VCaP (cell line): ENCODE measurements around the gene PTPRN2.

Experiments
- H3K27ac ChIP-seq: fragments of 450-650 bp; 2 replicates; pipeline ENCODE4 v1.5.1; 2017
- TF ChIP-seq, protein P1 (sequence below): fragments of 450-650 bp; conservative IDR thresholded peaks from 2 replicates; pipeline ENCODE4 v1.5.1; 2017; ENCODE audit warnings: mild to moderate bottlenecking, moderate library complexity

PTPRN2 gene

DNA sequence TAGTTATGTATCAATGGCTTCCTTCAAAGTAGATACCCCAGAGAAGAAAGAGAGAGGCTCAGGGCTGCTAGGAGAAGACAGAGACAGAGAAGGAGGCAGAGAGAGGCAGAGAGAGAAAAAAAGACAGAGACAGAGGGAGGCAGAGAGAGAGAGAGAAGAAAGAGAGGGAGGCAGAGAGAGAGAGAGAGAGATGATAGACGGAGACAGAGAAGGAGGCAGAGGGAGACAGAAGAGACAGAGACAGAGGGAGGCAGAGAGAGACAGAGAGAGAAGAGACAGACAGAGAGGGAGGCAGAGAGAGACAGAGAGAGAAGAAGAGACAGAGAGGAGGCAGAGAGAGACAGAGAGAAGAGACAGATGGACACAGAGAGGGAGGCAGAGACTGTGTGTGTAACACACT is 1062.9 kb downstream of the PTPRN2 start:
- TF ChIP-seq, protein P1, sequence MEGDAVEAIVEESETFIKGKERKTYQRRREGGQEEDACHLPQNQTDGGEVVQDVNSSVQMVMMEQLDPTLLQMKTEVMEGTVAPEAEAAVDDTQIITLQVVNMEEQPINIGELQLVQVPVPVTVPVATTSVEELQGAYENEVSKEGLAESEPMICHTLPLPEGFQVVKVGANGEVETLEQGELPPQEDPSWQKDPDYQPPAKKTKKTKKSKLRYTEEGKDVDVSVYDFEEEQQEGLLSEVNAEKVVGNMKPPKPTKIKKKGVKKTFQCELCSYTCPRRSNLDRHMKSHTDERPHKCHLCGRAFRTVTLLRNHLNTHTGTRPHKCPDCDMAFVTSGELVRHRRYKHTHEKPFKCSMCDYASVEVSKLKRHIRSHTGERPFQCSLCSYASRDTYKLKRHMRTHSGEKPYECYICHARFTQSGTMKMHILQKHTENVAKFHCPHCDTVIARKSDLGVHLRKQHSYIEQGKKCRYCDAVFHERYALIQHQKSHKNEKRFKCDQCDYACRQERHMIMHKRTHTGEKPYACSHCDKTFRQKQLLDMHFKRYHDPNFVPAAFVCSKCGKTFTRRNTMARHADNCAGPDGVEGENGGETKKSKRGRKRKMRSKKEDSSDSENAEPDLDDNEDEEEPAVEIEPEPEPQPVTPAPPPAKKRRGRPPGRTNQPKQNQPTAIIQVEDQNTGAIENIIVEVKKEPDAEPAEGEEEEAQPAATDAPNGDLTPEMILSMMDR: no peak

DNA sequence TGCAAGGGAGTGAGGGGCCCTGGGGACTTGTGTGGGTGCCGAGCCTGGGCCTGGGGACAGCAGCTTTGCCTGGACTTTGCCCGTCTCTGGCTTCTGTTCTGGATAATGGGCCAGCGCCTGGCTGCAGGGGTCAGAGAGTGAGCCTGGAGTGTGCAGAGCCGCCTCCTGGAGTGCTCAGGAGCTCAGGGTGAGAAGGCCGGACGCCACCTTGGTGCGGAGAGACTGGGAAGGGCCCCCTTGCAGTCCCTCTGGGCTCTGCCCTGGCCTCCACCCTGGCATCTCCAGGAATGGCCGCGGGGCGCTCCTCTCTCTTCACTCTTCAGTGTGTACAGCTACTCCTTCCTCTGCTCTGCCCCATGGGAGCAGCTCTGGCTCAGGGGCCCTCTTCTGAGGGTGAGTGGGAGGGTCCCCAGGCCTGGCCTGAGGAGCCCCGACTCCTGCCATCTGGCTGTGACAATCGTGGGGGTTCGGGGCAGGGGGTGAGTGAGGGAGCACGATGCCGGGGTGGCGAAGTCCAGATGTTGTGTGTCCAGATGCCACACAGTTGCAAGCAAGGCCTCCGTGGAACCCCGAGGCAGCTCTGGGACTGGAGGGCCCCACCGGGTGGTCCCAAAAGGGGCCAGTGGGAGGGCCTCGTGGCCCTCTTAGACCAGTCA is 1063.7 kb downstream of the PTPRN2 start:
- TF ChIP-seq, protein P1: no peak
- no peak overlapping the region for H3K27ac ChIP-seq

More for the DNA sequence above, 1062.9 kb downstream of the PTPRN2 start:
- no peak overlapping the region for H3K27ac ChIP-seq

DNA sequence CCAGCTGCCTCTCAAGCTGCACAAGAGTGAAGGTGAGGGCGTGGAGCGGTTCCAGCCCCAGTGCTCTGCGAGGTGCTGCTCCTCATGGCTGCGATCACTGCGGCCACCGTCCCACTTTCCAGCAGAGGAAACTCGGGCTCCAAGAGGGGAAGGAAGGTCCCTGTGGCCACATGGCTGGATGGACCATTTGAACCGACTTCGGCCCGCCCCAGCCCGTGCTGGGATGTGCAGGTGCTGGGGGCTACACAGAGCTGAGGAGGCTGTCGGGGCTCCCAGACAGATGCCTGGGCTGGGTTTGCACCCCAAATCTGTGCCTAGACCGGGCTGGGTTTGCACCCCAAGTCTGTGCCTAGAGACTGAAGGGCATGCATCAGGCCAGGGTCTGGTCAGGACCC is 1064.3 kb downstream of the PTPRN2 start:
- TF ChIP-seq, protein P1: no peak
- H3K27ac ChIP-seq: no peak overlapping the region

DNA sequence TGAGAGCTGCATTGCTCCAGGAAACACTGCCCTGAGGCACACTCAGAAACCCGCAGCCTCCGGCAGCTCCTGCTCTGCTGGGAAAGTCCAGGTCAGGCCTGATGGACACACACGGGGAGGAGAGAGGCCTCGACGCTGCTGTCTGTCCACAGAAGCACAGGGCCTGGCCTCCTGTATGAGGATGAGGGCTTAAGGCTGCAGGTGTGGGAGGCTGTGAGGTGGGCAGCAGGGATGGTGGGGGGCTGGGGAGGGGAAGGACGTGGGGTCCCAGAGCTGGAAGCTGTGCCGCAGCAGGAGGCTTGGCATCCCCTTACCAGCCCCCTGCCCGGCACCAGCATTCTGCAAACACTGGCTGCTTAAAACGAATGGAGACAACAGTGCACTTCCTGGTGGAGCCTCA is 1064.7 kb downstream of the PTPRN2 start:
- no peak overlapping the region for H3K27ac ChIP-seq
- TF ChIP-seq, protein P1: no peak

DNA sequence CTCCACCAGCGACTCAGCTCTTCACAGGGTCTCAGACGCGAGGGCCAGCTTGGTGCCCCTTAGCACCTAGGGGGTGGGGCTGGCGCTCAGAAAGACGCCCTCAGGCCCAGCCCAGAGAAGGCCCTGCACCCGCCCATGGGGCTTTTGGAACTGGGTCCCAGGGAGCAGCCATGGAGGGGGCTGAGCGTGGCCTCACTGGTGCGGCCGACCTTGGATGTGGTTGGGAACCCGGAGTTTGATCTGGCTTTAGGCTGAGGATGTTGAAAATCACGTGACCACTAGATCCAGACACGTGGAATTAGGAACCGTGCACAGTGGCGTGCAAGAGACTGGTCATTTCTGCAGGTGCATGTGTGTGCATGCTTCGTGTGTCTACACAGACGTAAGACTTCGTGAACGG is 1065.4 kb downstream of the PTPRN2 start:
- TF ChIP-seq, protein P1: no peak
- no peak overlapping the region for H3K27ac ChIP-seq

DNA sequence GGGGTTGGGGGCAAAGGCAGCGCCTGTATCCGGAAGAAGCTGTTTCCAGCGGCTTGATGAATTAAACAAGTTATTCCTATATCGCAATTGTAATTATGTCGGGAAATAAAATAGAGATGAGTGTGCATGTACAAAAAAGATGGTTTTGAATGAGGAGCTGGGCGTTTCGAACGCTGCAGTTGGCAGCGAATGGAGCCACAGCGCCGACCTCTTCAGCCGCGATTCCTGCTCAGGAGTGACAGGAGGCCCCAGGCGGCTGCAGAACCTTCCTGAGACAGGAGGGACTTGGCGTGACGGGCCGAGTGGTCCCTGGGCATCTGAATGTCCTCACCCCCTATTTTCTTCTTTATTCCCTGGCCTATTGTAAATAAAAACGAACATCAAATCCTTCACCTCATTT is 1065.9 kb downstream of the PTPRN2 start:
- no peak overlapping the region for H3K27ac ChIP-seq
- TF ChIP-seq, protein P1: no peak

DNA sequence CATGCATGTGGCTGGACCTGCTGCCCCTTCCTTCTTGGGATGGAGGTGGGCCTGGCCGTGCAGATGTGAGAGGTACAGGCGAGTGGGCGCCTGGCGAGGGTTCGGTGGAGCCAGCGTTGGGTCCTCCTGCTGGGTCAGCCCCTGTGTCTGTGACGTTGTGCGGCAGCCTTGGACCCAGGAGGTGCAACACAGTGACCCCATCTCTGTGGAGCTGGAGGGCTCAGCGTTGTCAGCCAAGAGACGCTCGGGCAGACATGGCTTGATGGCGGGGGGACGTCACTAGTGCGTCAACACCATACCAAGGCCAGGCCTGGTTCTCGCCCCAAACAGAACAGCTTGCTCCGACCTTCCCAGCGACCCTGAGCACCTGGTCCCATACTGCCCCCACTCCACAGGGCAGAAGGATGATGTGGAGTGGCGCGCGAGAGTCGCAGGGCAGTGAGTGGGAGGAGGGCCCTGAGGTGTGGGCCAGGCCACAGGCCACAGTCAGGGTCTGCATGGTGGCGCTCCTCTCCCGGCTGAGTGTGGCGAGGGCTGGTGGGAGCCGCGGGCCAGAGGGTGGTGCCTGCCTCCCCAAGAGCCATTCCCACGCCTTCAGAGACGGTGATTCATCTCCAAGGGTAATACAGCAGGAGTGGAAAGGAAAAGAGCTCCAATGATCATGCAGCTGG is 1066.4 kb downstream of the PTPRN2 start:
- TF ChIP-seq, protein P1: no peak
- H3K27ac ChIP-seq: no peak overlapping the region
